ENCODE data around the gene CALR.
A peak's percentile ranks its signal among the peaks of the same experiment; 100 is the strongest.
"Not testable (repeated sequence)": the region's sequence is repeated elsewhere in the genome, so short reads cannot be mapped to it uniquely, and the experiment has no call there.

The CALR gene

DNA sequence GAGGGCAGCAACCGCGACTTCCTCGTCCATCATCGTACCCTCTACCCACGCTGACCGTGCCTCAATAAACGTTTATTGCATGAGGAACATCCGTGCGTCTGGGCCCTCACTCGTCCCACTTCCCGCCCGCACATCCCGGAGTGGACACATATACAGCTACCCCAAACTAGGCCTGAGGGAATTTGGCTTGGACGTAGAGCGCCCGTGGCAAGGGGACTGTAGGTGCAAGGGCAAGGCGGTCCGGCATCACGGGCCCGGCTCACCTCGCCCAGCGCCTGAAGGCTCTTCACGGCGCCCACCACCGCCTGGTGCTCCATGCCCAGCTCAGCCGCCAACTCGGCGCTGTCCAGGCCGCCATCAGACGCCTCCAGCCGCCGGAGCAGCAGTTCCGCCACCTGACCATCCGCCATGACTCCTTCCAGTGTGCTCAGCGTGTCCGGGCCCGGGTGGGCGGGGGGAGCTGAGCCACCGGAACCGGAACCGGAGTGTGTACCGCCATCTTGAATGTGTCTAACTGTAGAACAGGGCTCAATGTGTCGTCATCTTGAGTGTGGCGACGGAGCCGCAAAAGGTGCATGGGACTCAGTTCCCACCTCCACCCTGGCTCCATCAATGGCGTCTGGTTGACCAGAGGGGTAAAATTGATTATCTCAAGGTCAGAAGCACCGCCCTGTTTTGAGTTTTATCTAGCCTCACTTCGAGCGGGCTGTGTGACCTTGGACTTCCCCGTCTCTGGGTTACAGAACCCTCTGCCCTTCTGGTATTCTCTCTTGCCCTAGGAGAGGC is 4.9 kb upstream of the CALR start, which contains the start of gene FARSA:
FARSA (minus strand) TSS at position 425 of the 786 bp plus-strand sequence; CDS start at position 410, 15 bp downstream.
- DNase-seq (ENCODE audit: low read depth): peak; percentile 82

DNA sequence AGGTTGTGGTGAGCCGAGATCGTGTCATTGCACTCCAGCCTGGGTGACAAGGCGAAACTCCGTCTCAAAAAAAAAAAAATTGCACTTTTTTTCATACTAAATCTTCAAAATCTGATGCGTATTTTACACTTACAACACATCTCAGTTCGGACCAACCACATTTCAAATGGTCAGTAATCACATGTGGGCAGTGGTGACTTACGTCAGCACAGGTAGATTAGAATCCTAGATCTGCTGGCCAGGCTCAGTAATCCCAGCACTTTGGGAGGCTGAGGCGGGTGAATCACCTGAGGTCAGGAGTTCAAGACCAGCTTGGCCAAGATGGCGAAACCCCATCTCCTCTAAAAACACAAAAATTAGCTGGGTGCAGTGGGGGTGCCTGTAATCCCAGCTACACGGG is 3.3 kb upstream of the CALR start:
- no peak for DNase-seq (ENCODE audit: low read depth)

DNA sequence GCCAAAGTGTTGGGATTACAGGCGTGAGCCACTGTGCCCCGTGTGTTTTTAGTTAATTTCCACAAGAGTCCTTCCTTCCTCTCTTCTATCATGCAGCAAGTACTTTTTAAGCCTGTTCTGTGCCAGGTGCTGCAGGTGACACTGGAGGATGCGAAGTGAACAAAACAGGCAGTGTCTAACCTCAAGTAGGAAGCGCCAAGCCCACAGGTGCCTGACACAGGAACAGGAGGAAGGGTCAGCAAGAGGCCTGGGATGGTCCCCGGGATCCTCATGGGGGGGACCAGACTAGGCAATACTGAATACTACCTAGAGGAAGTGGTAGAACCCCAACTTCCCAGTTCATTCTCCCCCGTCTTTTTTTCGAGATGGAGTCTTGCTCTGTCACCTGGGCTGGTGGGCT is 1.8 kb upstream of the CALR start:
- DNase-seq (ENCODE audit: low read depth): no peak

DNA sequence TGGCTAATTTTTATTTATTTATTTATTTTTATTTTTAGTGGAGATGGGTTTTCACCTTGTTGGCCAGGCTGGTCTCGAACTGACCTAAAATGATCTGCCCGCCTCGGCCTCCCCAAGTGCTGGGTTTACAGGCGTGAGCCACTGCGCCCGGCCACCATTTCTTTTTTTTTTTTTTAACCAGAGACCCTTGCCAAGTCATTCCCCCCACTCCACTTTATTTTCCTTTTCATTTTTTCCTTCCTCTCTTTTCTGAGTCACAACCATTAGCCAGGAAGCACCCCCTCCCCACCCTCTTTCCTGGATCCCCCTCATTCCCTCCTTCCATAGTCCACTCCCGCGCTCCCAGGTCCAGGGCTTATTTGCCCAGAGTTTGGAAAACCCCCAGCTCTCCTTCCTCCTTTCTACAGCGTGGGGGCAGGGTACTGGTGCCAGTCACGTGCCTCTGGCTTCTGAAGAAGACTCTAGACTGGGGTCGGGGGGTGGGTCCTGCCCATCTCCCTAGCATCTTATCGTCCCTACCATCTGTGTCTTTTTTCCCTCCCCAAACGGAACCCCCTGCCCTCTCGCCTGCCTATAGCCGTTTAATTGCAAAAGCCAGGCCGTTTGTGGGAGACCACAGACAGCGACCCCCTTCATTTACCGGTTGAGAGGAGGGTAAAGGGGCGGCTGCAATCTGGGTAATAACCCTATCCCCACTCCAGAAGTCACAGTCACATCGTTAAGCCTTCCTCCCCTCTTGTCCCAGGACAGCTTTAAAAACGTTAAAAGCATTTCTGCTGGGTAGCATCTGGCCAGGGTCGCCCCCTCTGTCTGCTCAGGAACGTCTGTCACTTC is 1.1 kb upstream of the CALR start:
- DNase-seq (ENCODE audit: low read depth): no peak

DNA sequence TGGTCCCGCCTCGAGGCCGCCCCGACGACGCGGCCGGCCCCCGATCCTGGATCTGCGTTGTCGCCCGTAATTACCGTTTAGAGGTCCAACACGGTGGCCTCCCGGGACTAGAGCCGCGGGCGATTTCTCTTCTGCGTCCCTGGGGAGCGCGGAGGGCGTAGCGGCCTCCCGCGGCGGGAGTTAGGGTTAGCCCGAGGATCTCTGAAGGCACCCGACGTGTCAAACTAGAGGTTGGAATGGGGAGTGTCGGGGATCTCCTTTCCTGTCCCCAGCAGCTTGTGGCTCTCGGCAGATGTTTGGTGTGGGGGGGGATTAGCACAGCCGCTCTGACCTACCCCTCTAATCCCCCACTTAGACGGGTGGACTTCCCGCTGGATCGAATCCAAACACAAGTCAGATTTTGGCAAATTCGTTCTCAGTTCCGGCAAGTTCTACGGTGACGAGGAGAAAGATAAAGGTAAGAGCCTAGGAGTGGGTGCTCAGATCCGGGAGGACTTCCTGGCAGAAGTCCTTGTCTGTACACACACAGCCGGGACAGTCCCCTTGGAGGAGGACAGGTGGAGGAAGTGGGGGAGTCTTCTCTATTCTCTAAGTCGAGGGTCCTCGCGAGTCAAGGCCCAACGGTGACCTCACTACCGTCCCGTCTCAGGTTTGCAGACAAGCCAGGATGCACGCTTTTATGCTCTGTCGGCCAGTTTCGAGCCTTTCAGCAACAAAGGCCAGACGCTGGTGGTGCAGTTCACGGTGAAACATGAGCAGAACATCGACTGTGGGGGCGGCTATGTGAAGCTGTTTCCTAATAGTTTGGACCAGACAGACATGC is 581 bp downstream of the CALR start:
- DNase-seq (ENCODE audit: low read depth): no peak

DNA sequence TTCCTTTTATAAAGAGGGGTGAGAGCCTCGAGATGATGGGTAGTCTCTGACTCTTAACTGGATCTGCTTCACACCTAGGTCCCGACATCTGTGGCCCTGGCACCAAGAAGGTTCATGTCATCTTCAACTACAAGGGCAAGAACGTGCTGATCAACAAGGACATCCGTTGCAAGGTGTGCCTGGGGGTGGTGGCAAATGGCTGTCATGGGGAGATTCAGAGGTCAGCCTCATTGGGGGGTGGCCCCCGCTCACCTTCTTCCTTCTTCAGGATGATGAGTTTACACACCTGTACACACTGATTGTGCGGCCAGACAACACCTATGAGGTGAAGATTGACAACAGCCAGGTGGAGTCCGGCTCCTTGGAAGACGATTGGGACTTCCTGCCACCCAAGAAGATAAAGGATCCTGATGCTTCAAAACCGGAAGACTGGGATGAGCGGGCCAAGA is 1.6 kb downstream of the CALR start:
- DNase-seq (ENCODE audit: low read depth): no peak

DNA sequence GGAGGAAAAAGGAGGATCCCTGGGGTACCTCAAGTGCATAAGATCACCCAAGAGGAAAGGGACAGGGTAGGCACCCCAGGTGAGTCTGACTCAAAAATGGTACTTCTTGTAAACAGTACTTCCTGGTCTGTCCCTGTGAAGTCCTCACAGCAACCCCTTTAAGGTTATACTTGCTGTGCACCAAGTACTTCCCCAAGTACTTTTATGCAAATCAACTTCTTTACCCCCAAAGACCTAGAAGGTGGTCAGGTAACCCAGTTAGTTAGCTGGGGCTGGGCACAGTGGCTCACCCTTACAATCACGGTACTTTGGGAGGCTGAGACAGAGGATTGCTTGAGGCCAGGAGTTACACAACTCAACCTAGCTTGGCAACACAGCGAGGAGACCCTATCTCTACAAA is 2.5 kb downstream of the CALR start:
- DNase-seq (ENCODE audit: low read depth): no peak

DNA sequence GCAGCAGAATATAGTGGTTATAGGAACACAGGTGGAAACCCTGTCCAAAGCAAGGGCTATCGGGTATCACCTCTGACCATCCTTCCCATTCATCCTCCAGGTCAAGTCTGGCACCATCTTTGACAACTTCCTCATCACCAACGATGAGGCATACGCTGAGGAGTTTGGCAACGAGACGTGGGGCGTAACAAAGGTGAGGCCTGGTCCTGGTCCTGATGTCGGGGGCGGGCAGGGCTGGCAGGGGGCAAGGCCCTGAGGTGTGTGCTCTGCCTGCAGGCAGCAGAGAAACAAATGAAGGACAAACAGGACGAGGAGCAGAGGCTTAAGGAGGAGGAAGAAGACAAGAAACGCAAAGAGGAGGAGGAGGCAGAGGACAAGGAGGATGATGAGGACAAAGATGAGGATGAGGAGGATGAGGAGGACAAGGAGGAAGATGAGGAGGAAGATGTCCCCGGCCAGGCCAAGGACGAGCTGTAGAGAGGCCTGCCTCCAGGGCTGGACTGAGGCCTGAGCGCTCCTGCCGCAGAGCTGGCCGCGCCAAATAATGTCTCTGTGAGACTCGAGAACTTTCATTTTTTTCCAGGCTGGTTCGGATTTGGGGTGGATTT is 5.1 kb downstream of the CALR start:
- no peak for DNase-seq (ENCODE audit: low read depth)

DNA sequence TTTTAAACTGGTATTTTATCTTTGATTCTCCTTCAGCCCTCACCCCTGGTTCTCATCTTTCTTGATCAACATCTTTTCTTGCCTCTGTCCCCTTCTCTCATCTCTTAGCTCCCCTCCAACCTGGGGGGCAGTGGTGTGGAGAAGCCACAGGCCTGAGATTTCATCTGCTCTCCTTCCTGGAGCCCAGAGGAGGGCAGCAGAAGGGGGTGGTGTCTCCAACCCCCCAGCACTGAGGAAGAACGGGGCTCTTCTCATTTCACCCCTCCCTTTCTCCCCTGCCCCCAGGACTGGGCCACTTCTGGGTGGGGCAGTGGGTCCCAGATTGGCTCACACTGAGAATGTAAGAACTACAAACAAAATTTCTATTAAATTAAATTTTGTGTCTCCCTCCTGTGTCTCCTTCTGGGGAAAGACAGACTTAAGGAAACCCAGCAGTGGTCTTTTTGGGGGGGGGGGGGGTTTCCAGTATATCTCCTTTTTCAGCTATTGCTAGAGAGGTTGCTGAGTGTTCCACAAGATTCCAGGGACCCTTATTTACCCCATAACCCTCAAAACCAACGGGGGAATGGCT is 5.8 kb downstream of the CALR start:
- no peak for DNase-seq (ENCODE audit: low read depth)

DNA sequence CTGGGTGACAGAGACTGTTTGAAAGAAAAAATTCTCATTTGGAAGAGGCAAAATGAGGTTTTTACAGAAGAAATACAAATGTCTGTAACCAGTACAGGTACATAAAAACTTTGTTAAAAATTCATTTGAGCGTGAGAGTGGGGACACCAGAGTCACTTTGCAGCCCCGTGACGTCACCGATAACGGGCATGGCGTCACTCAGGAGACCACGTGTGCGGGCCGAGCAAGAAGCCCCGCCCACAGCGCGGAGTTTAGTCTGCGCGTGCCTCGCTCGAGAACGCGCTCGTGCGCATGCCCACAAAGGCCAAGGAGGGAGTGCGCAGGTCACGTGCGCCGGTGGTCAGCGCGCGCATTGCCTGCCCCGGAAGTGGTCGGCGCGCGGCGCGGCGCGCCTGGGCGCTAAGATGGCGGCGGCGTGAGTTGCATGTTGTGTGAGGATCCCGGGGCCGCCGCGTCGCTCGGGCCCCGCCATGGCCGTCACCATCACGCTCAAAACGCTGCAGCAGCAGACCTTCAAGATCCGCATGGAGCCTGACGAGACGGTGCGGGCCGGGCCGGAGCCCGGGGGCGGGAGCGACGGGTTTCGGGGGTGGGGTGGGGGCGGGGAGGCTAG is 7.2 kb downstream of the CALR start, which contains the start of gene RAD23A:
RAD23A (plus strand) TSS at position 384 of the 613 bp plus-strand sequence; CDS start at position 471, 87 bp downstream.
- peak; percentile 97 for DNase-seq (ENCODE audit: low read depth)

DNA sequence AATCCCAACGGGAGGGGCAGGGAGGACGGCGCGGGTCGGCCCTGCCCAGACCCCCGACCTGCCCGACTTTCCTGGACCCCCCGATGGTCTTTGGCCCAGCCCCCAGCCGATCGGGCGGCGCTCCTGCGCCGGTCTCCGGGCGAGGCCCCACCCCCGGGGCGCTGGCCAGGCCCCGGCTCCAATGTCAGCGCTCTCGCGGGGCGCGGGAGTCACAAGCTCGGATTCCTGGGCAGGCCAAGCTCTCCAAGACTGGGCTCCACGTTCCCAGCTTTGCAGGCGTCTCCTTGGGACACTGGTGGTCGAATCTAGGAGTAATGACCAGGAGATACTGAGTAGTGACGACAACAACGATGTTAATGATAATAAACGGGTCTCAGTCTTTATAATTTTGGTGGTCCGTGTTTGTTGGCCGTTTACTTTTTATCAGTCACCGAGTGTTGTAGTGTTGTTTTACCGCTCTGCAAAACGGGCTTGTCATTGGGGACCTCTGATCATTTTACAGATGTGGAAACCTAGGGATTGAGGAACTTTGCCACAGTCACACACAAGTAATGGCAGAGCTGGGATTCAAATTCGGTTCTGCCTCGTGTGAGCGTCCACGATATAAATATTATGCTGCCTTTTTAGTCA is 7.8 kb downstream of the CALR start:
- DNase-seq (ENCODE audit: low read depth): peak; percentile 30

DNA sequence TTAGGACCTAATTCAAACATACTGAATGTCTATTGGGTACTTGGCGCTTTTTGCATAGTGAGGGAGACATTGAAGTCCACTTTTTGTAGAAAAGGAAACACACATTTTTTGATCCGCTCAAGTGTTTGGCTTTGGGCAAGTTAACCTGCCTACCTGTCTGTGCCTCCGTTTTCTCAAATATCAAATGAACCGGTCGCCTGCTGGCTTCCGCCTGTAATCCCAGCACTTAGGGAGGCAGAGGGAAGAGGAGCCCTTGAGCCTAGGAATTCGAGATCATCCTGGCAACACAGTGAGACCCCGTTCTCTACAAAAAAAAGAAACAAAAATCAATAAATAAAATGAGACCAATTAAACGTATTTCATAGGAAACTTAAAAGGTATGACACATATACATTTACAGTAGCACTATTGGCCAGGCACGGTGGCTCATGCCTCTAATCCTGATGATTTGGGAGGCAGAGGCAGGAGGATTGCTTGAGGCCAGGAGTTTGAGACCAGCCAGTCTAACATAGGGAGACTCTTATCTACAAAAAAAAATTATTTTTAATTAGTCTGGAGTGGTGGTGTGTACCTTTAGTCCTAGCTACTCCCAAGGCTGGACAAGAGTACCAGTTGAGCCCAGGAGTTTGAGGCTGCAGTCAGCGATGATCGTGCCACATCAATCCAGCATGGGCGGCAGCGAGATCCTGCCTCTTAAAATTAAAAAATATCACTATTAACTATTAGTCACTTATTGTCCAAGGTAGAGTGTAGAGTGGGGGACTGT is 8.5 kb downstream of the CALR start:
- no peak for DNase-seq (ENCODE audit: low read depth)

DNA sequence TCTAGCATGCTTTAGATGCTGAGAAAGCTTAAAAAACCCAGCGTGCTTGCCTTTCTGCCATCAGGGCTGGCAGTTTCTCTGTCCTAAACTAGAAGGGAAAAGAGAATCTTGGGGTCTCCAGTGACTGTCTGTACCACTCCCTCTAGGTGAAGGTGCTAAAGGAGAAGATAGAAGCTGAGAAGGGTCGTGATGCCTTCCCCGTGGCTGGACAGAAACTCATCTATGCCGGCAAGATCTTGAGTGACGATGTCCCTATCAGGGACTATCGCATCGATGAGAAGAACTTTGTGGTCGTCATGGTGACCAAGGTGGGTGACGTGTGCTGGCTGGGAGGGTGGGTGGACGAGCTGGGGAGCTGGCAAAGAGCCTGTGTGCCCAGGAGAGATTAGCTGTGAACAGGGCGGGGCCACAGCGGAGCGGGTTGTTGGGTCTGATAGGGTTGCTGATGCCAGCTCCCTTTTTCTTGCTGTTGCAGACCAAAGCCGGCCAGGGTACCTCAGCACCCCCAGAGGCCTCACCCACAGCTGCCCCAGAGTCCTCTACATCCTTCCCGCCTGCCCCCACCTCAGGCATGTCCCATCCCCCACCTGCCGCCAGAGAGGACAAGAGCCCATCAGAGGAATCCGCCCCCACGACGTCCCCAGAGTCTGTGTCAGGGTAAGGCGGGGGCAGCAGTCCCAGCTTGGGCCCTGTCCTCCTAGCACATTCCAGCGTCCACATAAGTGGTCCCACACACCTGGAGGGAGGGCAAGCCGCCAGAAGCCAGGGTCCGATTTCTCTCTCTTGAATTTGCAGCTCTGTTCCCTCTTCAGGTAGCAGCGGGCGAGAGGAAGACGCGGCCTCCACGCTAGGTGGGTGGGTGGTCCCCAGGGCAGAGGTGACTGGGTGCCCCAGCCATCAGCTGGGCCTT is 9.5 kb downstream of the CALR start:
- no peak for DNase-seq (ENCODE audit: low read depth)

DNA sequence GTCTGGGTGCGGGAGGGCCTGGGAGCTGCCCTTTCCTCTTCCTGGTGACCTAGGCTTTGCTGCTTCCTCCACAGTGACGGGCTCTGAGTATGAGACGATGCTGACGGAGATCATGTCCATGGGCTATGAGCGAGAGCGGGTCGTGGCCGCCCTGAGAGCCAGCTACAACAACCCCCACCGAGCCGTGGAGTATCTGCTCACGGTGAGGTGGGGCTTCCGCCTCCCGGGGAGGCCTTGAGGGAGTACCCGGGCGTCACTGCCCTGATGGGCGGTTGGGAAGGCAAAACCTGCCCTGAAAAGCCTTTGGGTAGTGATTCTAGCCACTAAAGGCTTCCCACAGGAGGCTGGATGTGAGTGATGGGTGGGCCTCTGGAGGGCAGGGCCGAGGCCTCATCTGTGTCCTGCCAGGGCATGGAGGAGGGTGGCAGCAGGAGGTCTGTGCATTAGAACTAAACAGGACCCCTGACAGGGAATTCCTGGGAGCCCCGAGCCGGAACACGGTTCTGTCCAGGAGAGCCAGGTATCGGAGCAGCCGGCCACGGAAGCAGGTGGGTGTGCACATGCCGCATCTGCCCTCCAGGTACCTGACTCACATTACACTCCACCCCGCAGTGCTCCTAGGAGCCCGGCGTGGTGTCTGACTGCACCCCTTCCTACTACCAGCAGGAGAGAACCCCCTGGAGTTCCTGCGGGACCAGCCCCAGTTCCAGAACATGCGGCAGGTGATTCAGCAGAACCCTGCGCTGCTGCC is 10.4 kb downstream of the CALR start:
- no peak for DNase-seq (ENCODE audit: low read depth)

DNA sequence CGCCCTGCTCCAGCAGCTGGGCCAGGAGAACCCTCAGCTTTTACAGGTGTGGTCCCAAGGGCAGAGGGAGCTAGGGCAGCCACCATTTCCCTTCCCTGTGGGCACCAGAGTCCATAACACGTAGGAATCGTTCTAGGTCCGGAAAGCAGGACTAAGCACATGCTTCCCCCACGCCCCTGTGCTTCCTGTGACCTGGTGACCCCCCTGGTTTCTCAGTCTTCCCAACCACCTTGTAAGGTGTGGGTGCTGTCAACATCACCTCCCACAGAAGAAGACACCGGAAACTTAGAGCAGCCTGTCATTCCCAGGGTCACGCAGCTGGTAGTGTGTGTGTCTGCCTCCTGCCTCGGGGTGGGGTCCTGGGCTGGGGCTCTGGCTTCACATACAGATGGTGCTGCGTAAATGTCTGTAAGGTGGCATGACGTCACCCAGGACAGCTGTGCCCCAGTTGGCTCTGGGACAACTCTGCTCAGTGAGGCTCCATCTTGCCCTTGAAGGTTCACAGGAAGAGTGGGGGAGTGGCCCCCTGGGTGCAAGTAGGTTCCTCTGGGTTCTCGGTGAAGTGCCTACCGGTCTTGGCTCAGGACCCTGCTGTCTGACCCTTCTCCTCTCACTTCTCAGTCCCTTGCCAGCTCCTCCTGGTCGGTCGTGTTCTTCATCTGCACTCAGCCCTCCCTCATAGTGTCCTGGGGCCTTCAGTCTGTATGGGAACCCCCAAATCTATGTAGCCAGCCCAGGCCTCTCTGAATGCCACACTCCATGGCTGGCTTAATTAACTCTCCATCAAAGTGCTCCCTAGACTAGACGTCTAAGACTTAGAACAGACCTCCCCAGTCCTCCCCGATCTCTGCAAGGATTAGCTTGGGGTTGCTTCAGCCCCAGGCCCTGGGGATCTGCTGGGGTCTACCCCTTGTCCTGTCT is 11.2 kb downstream of the CALR start:
- no peak for DNase-seq (ENCODE audit: low read depth)

DNA sequence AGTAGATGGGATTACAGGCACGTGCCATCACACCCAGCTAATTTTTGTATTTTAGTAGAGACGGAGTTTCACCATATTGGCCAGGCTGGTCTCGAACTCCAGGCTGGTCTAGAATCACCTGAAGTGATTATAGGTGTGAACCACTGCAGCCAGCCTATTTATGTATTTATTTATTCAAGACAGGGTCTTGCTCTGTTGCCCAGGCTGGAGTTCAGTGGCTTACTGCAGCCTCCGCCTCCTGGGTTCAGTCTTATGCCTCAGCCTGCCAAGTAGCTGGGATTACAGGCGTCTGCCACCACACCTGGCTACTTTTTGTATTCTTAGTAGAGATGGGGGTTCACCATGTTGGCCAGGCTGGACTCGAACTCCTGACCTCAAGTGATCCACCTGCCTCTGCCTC is 13.6 kb downstream of the CALR start:
- DNase-seq (ENCODE audit: low read depth): not testable (repeated sequence)

All from T follicular helper cell (primary cell).